GM21529 (cell line): ENCODE data around the gene AK9.
A peak's percentile ranks its signal among the peaks of the same experiment; 100 is the strongest.
"Not testable (repeated sequence)": the region's sequence is repeated elsewhere in the genome, so short reads cannot be mapped to it uniquely, and the experiment has no call there.

Source experiments
- ATAC-seq: cut with Tn5 transposase; IDR thresholded peaks from one replicate; pipeline ENCODE4 v1.9.1; 2021; ENCODE audit not compliant: unreplicated experiment

AK9 gene

DNA sequence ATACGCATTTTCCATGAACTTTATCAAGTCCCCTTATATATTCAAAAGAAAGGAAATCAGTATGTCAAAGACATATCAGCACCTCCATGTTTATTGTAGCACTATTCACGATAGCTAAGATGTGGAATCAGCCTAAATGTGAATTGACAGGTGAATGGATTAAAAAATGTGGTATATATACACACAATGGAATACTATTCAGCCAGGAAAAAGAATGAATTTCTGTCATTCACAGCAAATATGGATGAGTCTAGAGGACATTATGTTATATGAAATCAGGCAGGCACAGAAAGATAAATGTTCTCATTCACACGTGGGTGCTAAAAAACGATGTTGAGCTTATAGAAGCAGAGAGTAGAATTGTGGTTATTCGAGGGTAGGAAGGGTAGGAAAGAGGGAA lies 5.4 kb upstream of the AK9 start:
- ATAC-seq, result no peak

DNA sequence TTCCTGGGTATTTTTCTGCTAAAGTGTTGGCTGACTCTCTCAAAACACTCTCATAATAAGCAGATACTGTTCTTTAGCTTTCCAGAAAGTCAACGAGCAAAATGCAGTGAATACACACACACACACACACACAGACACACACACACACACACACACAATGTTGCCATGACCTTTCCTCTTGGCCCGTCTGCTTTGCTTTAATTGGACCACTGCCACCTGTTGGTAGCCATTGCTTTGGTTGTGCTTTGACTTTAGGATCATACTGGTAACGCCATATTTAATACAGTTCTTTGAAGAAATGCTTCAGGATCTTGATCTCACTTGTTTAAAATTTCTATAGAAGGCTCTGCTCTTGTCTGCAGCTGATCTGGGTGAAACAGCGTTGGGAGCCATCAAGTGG lies 4.5 kb upstream of the AK9 start:
- ATAC-seq, result no peak

DNA sequence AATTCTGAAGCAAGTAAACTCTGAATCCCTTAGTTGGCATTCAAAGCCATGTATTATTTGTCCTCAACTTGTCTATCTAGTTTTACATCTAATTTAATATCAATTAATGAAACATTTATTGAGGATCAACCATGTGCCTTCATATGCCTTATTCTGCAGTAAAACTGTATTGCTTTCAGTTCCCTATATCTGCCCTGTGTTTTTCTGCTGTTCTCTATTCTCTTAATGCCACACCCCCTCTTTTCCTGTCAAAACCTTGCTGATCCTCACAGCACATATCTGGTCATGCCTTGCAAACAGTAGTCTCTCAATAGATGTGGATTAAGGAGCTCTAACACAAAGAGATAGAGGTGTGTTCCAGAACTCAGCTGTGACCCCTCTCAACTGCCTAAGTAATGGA lies 2.1 kb upstream of the AK9 start:
- peak; percentile 42 for ATAC-seq

DNA sequence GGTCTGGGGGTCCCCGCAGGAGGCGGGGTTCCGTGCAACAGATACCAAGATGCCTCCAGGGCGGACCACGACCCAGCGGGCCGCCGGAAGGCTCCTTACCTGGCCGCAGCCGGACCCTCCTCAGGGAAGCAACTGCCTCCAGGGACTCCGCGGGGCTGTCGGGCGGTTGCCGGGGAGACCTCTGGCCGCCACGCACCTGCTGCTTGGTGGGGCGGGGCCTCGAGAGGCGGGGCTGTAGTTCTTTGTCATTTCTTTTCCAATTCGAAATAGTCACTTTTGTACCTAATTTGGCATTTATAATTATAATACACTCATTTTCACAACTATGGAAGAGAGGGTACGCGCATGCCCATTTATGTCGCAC lies 647 bp downstream of the AK9 start:
- ATAC-seq, result peak; percentile 37

DNA sequence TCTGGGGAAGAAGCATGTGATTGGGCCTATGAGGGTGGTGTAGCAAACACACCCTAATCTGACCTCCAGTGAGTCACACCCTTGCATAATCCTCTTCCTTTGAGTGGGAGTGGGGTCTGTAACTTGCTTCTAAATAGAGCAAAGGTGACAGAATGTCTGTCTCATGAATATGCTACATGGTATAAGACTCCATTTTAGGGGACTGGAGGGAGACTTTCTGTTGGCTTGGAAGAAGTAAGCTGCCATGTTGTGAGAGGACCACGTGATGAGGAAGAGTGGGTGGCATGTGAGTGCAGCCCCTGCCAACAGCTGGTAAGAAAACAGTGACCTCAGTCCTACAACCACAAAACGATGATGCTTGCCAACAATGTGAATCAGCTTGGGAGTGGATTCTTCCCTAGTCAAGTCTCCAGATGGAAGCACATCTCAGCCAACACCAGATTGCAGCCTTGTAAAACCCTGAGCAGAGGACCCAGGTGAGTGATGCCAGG lies 3.7 kb downstream of the AK9 start:
- ATAC-seq, result no peak

DNA sequence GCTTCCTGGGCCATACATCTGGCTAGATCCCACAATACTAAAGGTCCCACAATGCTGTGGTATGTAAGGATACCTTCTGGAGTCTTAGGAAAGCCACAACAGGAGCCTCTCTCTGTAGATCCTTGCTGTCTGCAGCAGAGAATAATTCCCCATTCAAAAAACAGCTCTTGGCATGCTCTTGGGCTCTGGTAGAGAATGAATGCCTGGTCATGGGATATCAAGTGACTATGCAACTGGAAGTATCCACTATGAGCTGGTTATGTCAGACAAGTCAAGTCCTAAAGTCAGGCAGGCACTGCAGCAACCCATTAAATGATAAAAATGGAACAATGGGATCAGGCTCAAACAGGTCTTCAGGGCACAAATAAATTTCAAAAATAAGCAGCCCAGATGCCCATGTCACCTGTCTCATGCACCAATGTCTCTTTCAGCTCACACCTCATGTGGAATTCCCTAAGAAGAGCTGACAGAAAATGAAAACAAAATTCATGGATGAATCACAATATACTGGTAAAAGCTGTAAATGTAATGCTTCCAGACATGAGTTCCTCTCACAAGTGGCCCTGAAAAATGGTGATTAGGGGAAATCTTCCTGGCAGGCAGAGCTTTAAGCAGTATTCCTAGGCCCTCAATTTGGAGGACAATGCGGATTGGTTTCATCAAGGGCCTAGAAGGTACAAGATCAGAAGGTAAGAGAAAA lies 4.3 kb downstream of the AK9 start:
- no peak for ATAC-seq

DNA sequence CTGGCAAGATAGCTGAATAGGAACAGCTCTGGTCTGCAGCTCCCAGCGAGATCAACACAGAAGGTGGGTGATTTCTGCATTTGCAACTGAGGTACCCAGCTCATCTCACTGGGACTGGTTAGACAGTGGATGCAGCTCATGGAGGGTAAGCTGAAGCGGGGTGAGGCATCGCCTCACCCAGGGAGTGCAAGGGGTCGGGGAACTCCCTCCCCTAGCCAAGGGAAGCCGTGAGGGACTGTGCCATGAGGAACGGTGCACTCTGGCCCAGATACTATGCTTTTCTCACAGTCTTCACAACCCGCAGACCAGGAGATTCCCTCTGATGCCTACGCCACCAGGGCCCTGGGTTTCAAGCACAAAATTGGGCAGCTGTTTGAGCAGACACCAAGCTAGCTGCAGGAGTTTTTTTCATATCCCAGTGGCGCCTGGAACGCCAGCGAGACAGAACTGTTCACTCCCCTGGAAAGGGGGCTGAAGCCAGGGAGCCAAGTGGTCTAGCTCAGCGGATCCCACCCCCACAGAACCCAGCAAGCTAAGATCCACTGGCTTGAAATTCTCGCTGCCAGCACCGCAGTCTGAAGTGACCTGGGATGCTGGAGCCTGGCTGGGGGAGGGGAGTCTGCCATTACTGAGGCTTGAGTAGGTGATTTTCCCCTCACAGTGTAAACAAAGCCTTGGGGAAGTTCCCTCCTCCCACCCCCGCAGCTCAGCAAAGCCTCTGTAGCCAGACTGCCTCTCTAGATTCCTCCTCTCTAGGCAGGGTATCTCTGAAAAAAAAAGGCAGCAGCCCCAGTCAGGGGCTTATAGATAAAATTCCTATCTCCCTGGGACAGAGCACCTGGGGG lies 12.1 kb downstream of the AK9 start:
- not testable (repeated sequence) for ATAC-seq

DNA sequence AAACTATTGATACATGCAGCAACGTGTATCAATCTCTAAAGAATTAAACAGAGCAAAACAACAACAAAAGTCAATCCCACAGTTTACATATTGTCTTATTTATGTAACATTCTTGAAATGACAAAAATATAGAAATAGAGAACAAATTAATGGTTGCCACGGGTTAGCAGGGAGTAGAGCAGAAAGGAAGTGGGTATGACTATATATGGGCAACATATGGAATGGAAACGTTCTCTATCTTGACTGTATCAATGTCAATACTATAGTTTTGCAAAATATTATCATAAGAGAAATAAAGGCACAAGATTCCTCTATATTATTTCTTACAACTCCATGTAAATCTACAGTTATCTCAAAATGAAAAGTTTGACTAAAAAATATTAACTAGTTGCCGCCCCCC lies 12.8 kb downstream of the AK9 start:
- ATAC-seq, result no peak

DNA sequence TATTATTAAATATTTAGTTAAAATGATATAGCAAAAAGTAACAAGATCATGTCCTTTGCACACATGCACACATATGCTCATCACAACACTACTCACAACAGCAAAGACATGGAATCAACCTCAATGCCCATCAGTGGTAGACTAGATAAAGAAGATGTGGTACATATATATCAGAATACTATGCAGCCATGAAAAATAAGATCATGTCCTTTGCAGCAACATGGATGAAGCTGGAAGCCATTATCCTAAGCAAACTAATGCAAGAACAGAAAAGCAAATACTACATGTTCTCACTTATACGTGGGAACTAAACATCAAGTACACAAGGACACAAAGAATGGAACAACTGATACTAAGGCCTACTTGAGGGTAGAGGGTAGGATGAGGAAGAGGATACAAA lies 14.3 kb downstream of the AK9 start:
- ATAC-seq, result no peak

DNA sequence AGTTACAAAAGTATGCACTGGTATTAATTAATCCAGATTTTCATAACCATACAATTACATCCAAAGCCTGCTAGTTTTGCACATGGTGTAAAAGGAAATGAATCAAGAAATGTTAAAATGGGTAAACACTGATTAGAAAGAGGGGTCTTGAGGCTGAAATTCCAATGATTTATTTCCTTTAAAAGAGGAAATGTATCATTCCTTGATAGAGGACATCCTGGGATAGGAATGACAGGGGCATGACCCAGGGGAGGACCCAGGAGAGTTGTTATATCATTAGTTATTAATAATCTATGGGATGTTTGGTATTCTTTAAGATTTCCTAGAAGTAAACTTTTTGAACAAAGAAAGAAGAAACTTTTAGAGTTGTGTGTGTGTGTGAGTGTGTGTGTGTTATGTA lies 18.2 kb downstream of the AK9 start:
- no peak for ATAC-seq

DNA sequence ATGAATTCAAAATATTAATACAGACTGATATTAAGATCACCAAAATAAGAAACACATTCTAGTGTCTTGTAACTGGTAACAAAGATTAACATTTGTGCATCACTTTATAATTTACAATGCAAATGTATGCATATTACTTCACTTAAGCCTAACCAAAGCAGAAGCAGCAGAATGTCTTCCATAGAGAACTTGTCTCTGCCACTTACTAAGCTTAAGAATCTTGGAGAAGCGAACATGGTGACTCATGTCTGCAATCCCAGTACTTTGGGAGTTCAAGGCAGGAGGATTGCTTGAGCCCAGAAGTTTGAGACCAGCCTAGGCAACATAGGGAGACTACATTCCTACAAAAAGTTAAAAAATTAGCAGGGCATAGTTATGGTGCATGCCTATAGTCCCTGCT lies 18.8 kb downstream of the AK9 start:
- no peak for ATAC-seq

DNA sequence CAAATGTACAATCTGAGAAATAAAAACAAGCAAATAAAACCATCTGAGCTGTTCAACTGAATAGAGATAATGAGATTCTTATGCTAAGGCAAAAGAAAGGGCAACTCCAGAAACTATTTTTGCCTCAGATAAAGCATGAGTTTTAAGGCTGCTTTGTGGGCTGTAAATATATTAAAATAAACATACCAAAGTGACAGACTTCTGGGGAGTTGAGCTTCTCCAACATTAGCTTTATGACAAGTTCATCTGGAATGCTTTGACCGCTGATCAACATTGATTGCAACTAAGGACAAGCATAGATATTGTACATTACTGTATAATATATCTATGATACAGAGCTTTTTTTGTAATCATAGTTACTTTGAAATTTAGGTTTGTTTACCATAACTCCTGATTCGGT lies 19.3 kb downstream of the AK9 start:
- no peak for ATAC-seq

DNA sequence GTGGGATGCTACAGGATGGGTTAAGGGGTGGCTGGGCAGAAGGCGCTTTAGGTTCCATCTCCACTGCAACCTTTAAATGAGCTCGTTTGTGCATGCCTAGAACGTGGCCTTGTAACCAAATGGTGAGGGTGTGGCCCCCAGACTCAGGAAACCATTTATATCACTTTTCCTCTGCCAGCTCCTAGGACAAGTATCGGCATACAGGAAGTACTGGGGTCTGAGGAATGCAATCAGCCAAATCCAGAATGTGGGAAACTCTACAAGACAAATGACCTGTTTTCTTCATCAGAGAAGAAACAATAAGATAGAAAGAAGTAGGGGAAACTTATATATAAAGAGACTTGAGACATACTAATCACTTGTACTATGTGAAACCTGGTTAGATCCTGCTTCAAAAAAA lies 21.2 kb downstream of the AK9 start:
- no peak for ATAC-seq

DNA sequence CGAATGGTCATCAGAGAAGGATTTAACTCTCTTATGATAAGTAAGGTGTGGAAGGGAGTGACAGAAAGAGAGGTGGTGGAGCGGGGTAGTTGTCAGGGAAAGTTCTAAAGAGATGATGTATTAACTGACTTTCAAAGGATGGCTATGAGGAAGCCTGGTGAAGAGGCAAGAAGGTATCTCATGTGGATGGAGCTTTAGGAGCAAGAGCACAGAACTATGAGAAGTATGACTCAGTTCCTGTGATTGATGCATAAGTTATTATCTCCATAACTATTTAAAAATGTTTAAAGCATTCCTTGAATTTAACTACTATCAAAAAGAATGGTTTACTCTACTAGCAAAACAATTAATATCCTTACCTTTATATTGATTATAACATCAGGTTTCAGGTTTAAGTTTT lies 28.8 kb downstream of the AK9 start:
- no peak for ATAC-seq

DNA sequence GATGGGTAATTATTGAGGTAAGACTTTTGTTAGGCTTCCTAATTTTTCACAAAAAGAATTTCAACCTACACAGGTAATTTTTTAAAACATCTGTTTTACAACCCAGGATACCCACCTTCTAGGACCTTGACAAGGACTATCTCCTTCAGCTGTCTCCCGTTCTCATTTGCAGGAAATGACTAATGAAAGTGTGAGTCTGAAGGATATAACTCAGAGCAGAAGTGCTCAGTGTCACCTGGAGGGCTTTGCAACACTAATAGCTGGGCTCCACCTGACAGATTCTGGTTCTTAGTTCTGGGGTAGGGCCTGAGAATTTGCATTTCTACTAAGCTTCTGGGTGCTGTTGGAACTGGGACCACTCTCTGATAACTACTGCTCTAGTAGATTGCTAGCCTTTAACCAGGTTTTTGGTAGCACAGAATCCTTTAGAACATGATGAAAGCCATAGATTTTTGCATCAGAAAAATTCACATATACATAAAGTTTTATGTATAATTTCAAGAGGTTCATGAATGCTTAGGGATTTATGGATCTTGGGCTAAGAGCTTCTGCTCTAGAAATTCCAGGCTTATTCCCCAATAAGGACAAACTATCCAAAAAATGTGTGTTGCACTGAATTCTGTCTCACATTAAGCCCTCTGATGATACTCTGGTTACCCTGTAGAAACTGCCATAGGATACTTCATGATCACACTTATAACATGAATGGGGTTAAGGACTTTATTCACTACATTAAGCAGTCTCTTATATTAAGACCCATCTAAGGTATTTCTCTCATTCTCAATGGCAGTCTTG lies 30.3 kb downstream of the AK9 start:
- ATAC-seq, result no peak

DNA sequence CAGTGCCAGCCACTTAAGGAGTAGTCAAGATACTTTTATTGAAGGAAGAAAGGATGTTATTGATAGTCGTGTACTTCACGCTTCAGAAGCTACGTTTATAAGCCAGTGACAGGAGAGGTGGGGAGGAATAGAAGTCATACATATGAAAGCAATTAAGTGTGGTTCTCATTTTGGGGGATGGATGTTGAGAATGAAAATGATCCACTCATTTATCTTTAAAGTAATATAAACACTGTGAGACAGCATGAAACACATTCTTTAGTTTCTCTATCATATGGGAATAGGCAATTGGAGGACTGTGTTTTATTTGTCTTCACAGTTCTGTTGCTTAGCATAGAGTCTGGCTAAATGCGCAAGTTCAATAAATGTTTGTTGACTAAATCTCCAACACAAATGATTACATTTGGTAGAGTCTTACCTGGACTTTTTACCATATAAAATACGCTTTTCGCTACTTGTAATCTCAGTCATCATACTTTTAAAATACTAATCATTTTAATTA lies 35.2 kb downstream of the AK9 start:
- ATAC-seq, result no peak

DNA sequence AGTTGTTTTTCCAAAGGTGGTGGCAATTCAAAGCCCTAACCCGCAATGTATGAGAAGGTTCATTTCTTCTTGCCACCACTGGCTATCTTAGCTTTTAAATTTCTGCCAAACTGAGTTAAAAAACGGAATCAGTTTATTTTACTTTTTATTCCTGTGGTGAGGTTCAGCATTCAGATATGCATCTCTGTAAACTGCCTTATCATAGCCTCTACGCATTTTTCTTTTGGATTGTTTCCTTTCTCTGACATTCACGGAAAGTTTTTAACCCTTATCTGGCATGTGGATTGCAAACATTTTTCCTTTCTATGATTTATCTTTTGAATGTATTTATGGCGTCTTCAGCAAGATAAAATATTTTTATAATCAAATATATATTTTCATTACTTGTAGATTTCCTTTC lies 37.7 kb downstream of the AK9 start:
- ATAC-seq, result no peak

DNA sequence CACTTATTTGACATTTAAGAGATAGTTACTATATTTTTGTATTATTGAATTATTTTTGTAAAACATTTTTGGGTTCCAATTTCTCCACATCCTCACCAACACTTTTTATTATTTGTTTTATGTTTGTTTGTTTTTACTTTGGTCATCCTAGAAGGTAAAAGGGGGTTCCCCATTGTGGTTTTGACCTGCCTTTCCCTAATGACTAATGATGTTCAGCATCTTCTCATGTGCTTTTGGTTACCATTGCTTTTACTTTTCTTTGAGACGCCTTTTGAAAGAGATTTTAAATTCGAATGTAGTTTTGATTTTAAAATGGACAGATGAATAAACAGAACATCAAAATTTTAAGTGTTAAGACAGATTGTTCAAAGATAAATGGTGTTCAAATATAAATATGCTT lies 46.9 kb downstream of the AK9 start:
- no peak for ATAC-seq

DNA sequence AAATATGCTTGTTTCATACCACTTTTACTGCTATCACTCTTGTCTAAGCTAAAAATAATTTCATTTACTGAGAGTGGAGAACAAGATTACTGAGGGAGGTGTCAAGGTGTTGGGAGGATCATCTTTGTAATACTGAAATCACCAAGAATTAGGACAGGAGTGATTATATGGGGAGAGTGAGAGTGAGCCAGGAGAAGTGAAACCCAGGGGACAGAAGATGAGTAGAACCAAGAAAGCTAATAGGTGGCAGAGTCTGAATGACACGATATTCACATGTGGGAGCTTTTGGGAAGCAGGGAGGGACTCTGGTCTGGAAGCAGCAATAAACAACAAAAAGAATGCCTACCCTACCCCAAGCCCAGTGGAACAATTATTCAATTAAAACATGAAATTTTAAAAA lies 58.6 kb downstream of the AK9 start:
- ATAC-seq, result no peak

DNA sequence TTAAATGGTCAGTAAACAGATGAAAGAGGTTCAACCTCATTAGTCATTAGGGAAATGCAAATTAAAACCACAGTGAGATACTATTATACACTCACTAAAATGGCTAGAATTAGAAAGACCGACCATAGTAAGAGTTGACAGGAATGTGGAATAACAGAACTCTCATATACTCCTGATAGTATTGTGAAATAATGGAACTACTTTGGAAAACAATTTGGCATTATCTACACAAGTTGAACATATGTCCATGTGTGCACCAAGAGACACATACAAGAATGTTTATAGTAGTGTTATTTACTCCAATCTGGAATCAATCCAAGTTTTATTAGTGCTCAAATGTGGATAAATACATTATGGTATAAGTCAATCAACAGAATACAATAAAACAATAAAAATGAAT lies 59.6 kb downstream of the AK9 start:
- ATAC-seq, result no peak

DNA sequence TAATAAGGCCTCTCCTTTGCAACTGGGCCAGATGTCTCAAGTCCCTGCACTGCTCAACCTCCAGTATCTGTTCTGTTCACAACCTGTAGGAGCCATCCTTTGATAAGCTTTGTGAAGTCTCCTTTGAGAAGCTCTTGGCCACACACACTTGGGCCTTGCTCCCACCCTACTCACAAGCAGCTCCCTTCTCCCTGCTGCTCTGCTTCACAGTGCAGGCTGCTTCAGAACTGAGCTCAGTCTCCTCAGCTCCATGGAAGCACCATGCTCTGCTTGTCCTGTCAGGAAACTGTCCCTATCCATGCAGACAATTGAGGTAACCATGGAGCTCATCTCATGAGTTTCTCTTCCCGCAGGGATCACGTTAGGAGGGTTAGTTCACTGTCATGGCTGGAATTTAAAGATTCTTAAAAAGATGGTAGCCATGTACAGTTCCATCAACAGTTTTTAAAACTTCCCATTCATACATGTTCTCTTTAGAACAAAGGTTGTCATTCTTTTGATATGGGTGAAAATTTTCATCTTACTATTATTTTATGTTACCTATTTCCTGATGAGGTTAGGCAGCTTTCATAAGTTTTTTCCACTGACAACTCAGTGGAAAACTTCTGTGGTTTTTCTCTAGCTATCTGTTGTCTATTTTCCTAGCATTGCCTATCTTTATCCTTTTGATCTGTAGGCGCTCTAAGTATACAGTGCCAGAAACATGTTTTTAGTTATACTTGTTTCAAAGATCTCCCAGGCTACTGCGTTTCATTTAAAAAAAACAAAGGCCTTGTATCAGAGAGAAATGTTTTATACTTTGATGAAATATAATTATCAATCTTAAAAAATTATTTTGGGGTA lies 62.6 kb downstream of the AK9 start:
- ATAC-seq, result no peak
